Vagina (tissue), 2 donors: Measurements from ENCODE around the gene DAB1. TPM values are rescaled to one million over a fixed set of nuclear protein-coding genes. Genes with fewer than 3 reads are reported as not detected.

Experiments
- DNase-seq, 2 donors: peaks; one replicate each; pipeline ENCODE4 v3.0.0-alpha.2; 2017; ENCODE audit errors: extremely low spot score in 2 of 2
- H3K27ac ChIP-seq: fragments of 200-600 bp; sonication (generic); one replicate; pipeline ENCODE4 v1.5.1; 2019
- H3K27me3 ChIP-seq: fragments of 200-600 bp; sonication (generic); one replicate; pipeline ENCODE4 v1.5.1; 2019
- H3K36me3 ChIP-seq, 2 donors: fragments of 200-600 bp; sonication (generic); one replicate each; pipeline ENCODE4 v1.5.1; 2017 to 2019
- H3K4me1 ChIP-seq: fragments of 200-600 bp; sonication (generic); one replicate; pipeline ENCODE4 v1.5.1; 2019
- H3K4me3 ChIP-seq, 2 donors: fragments of 200-600 bp; sonication (generic); 1 replicate in 1 of 2; 2 replicates in 1 of 2; pipeline ENCODE4 v1.5.1; 2016 to 2019
- H3K9me3 ChIP-seq: fragments of 200-600 bp; sonication (generic); one replicate; pipeline ENCODE4 v1.5.1; 2019
- CTCF ChIP-seq, 3 experiments: fragments of 450-650 bp in 2 of 3; fragments of 200-600 bp in 1 of 3; sonication (generic) in 1 of 3; IDR thresholded peaks; one replicate each; pipeline ENCODE4 v1.5.1; 2017 to 2019; ENCODE audit warnings: antibody characterized with exemption in 3 of 3, mild to moderate bottlenecking in 2 of 3, moderate library complexity in 2 of 3
- POLR2A ChIP-seq, 2 donors: fragments of 450-650 bp; IDR thresholded peaks; one replicate each; pipeline ENCODE4 v1.6.1; 2017; ENCODE audit warnings: antibody characterized with exemption in 2 of 2, mild to moderate bottlenecking in 2 of 2, moderate library complexity in 2 of 2
- POLR2AphosphoS5 ChIP-seq, 2 donors: sonication (generic); formaldehyde crosslinking; IDR thresholded peaks; one replicate each; pipeline ENCODE4 v1.9.0; 2017; ENCODE audit warnings: antibody characterized with exemption in 2 of 2, mild to moderate bottlenecking in 2 of 2, low read depth in 1 of 2; ENCODE audit not compliant: insufficient read depth in 1 of 2
- intact Hi-C: fragments of 100-400 bp; cut with DNase I; formaldehyde crosslinking; loops from one replicate; pipeline ENCODE4 v1.15.1; 2023
- total RNA-seq: library from RNA; depleted of rRNA; stranded (reverse); fragments of >200 nt; gene quantifications from one replicate; pipeline ENCODE4 v1.2.3, GENCODE V29; 2016

DAB1 gene
- total RNA-seq, 1 donor from 2014 or later, result 0.25 TPM

DNA sequence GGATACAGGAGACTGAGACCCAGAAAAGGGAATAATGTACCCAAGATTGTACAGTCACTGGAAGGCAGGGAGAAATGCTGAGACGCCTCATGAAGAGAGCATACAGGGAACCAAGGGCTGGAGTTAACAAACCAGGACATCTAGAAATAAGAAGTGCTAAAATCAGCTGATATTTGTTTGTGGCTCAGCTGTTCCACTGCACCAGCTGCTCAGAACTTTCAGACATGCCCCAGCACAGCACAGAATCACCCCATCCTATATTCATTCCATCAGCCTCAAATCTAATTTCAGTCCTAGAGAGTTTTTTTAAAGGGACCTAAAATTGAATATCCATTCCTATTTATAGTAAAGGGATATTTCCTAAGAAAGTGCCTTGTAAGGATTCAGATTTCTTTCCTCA, 60.2 kb downstream of the DAB1 start:
- H3K4me3 ChIP-seq, result no peak overlapping the region
- no peaks in the 10 kb centered on the region for H3K36me3 ChIP-seq
- TF ChIP-seq CTCF (IDR thresholded peaks at IDR 0.05), result no peak
- TF ChIP-seq POLR2A (IDR thresholded peaks at IDR 0.05), result no peak
- no peak for TF ChIP-seq POLR2AphosphoS5 (IDR thresholded peaks at IDR 0.05; ENCODE audit: insufficient read depth in 1 of 2, low read depth in 1 of 2)
- H3K4me1 ChIP-seq, result no peaks in the 10 kb centered on the region
- intact Hi-C loops, result no loop called here
- no peaks in the 10 kb centered on the region for H3K27me3 ChIP-seq
- DNase-seq, result no peak
- no peak overlapping the region for H3K27ac ChIP-seq
- peaks cover under 1% of the 10 kb centered on the region for H3K9me3 ChIP-seq

DNA sequence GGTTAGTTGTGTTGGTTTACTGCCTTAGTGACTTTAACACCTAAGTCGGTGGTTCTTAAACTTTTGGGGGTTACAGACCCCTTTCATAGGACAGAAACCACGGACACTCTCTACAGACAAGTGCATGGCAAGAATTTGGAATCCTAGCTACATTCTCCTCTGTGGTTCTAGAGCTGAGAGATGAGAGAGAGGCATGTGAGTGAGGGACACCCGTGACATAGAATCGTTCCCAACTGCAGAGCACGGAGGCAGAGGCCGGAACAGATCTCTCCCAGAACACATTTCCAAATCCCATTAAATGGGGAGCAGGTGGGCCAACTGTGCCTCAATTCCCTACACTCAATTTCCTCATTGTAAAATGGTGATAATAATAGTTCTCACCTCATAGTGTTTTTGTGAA, 60.7 kb downstream of the DAB1 start:
- Histone ChIP-seq H3K27ac (no peak overlapping the region), H3K27me3 (no peaks in the 10 kb centered on the region), H3K4me1 (no peaks in the 10 kb centered on the region), H3K9me3 (peaks cover 3% of the 10 kb centered on the region), H3K36me3 (no peaks in the 10 kb centered on the region), H3K4me3 (no peak overlapping the region)
- intact Hi-C loops, result no loop called here
- no peak for DNase-seq
- TF ChIP-seq POLR2AphosphoS5 (IDR thresholded peaks at IDR 0.05; ENCODE audit: insufficient read depth in 1 of 2, low read depth in 1 of 2), result no peak
- TF ChIP-seq CTCF (IDR thresholded peaks at IDR 0.05), result no peak
- no peak for TF ChIP-seq POLR2A (IDR thresholded peaks at IDR 0.05)

DNA sequence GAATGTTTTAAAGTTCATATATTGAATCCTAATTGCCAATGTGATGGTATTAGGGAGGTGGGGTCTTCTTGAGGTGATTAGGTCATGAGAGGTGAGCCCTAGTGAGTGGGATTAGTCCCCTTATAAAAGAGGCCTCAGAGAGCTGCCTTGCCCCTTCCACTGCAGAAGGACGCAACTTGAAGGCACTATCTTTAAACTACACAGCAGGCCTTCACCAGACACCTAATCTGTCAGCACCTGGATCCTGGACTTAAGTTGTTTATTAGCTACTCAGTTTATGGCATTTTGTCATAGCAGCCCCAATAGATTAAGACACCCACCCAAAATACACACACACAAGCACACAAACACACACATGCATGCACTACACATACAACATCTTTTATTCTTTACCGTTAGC, 61.4 kb downstream of the DAB1 start:
- Histone ChIP-seq H3K27me3 (no peaks in the 10 kb centered on the region), H3K4me3 (no peak overlapping the region), H3K27ac (no peak overlapping the region), H3K9me3 (peaks cover 3% of the 10 kb centered on the region), H3K36me3 (no peaks in the 10 kb centered on the region), H3K4me1 (no peaks in the 10 kb centered on the region)
- TF ChIP-seq POLR2AphosphoS5 (IDR thresholded peaks at IDR 0.05; ENCODE audit: insufficient read depth in 1 of 2, low read depth in 1 of 2), result no peak
- TF ChIP-seq CTCF (IDR thresholded peaks at IDR 0.05), result no peak
- TF ChIP-seq POLR2A (IDR thresholded peaks at IDR 0.05), result no peak
- no peak for DNase-seq
- intact Hi-C loops, result no loop called here

DNA sequence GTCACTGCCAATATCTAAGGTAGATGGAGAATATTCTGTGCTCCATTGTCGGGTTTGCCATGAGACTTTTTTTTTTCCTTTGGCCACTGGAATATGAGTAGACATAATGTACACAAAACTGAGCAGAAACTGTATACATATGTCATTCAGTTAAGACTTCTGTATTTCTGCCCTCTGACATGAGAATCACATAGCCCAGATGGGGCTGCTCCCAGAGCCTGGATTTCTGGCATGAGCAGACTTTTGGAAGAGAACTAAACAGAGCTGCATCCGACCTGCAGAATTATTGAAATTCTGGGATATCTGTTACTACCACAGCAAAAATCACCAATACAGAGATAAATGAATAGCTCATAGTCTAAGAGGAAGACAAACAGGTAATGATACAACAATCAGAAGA, 62.3 kb downstream of the DAB1 start:
- intact Hi-C loops, result no loop called here
- no peak for TF ChIP-seq POLR2A (IDR thresholded peaks at IDR 0.05)
- no peak for TF ChIP-seq POLR2AphosphoS5 (IDR thresholded peaks at IDR 0.05; ENCODE audit: insufficient read depth in 1 of 2, low read depth in 1 of 2)

DNA sequence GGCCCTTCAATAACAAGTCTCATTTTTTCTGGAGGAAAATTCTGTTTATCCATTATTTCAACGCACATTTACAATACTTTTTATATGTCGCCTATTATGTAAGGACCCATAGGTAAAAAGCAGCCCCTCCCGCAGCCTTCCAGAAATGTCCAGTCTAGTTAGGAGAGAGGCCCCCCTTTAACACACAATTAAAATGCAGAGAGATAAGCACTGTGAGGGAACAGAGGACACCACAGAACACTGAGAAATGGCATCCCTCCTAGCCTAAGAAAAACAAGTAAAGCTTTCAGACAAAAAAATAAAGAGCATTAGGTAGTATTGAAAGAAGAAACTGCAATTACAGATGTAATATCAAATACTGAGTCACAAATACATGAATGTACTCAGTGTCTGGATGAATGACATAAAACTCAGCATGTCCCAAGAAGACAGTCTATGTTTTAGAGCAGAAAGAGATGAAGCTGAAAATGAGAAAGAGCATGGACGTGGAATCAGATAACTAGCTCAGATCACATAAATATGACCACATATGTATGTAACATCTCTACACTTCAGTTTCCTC, 62.9 kb downstream of the DAB1 start:
- H3K4me3 ChIP-seq, result no peak overlapping the region
- H3K9me3 ChIP-seq, result peaks cover 3% of the 10 kb centered on the region
- intact Hi-C loops, result no loop called here
- TF ChIP-seq POLR2A (IDR thresholded peaks at IDR 0.05) (no peak), POLR2AphosphoS5 (IDR thresholded peaks at IDR 0.05; ENCODE audit: insufficient read depth in 1 of 2, low read depth in 1 of 2) (no peak), CTCF (IDR thresholded peaks at IDR 0.05) (no peak)
- DNase-seq, result no peak
- H3K4me1 ChIP-seq, result no peaks in the 10 kb centered on the region
- H3K27ac ChIP-seq, result no peak overlapping the region
- H3K27me3 ChIP-seq, result no peaks in the 10 kb centered on the region
- no peaks in the 10 kb centered on the region for H3K36me3 ChIP-seq

More for the DNA sequence above, 62.3 kb downstream of the DAB1 start:
- Histone ChIP-seq H3K9me3 (peaks cover 3% of the 10 kb centered on the region), H3K4me1 (no peaks in the 10 kb centered on the region), H3K4me3 (no peak overlapping the region), H3K36me3 (no peaks in the 10 kb centered on the region), H3K27me3 (no peaks in the 10 kb centered on the region), H3K27ac (no peak overlapping the region)
- DNase-seq, result no peak
